Measurements from ENCODE around the gene HGD. TPM values are rescaled to one million over a fixed set of nuclear protein-coding genes. Genes with fewer than 3 reads are reported as not detected.
A peak's percentile ranks its signal among the peaks of the same experiment; 100 is the strongest.

HGD gene
- total and polyA plus RNA-seq, 2 of the 13 experiments (the other 11 are each of a cell fraction or from before 2014, with no cell fraction given): 265 to 398 TPM

GRCh38 chr3:120596116-120596852 lies 85.8 kb downstream of the HGD start, which contains the start of gene NDUFB4 (continued):
- TF ChIP-seq MED1 (CRISPR knock-in tag; IDR thresholded peaks at IDR 0.05): no peak; the same call in 1 of the 2 replicates
- TF ChIP-seq ZNF318 (CRISPR knock-in tag; IDR thresholded peaks at IDR 0.05): 0 out of 2 replicates have a peak, but pooled peaks have one; percentile 60
- no peak for TF ChIP-seq JARID2 (CRISPR knock-in tag; IDR thresholded peaks at IDR 0.05; ENCODE audit: insufficient replicate concordance)
- TF ChIP-seq DZIP1 (CRISPR knock-in tag; IDR thresholded peaks at IDR 0.05): no peak
- TF ChIP-seq DDIT3 (CRISPR knock-in tag; IDR thresholded peaks at IDR 0.05): no peak
- TF ChIP-seq BCLAF1 (IDR thresholded peaks at IDR 0.05): no peak
- no peak for TF ChIP-seq ZNF101 (CRISPR knock-in tag; IDR thresholded peaks at IDR 0.05; ENCODE audit: borderline replicate concordance, low read depth)
- TF ChIP-seq ZSCAN22 (CRISPR knock-in tag; IDR thresholded peaks at IDR 0.05): no peak; the same call in 1 of the 2 replicates
- 0 out of 2 replicates have a peak, but pooled peaks have one; percentile 34 for TF ChIP-seq ZNF441 (CRISPR knock-in tag; IDR thresholded peaks at IDR 0.05; ENCODE audit: borderline replicate concordance)
- TF ChIP-seq ZNF496 (CRISPR knock-in tag; IDR thresholded peaks at IDR 0.05; ENCODE audit: insufficient replicate concordance): no peak
- no peak for TF ChIP-seq TAF15 (IDR thresholded peaks at IDR 0.05; ENCODE audit: low read depth, low read length, poor library complexity, severe bottlenecking)
- no peak for TF ChIP-seq FOXA3 (CRISPR knock-in tag; IDR thresholded peaks at IDR 0.05)

Measured in HepG2 (cell line).